ENCODE results near the gene DGCR6L. TPM values are rescaled to one million over a fixed set of nuclear protein-coding genes. Genes with fewer than 3 reads are reported as not detected.
"Not testable (repeated sequence)": the region's sequence is repeated elsewhere in the genome, so short reads cannot be mapped to it uniquely, and the experiment has no call there.

DGCR6L gene
- 45.2 TPM for total RNA-seq
- long read RNA-seq, transcript DGCR6L-201 (5 exons, 1,154 nt), result major isoform, 79 of 85 reads
- long read RNA-seq, partial matches to known transcripts, result 4 of 85 reads
- long read RNA-seq, other reads (novel, unspliced or antisense), result 1 of 85 reads

DNA sequence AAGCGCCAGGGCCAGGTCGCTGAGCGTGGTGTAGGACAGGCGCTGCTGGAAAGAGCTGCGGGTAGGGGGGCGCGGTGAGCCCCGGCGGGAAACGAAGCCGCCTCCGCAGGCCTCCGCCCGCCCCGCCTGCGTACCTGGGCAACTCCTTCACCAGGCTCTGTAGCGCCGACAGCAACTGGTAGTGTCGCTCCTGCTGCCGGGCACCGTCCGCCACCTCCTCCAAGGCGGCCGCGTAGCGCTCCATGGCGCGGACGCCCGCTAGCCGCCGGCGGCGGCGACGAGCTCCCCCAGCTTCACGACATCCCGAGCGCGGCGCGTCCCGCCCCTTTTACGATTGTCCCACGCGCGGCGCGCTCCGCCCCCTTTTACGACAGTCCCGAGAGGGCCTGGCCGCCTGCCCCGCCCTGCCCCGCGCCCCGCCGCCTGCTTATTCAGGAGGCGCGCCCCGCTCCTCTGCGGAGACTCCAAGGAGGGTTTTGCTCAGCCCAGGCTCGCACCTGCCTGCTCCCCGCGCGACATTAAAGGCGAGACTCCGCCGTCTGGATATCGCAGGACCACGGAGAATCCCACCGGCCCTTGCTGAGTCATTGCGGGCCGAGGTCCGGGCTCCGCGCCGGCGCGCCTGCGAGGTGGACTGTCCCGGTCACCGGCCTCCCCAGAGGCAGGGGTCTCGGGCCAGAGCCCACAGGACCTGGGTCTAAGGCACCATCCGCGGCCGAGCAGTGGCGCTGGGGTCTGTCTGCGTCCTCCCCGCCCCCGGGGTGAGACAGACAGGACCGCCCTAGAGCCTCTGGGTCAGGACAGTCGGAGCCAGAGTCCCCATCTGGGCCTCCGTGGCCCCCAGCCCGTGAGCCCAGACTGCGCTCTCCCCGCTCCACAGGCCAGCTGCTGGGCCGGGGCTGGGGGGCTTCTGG lies at the start of gene DGCR6L:
TSS of gene DGCR6L (minus strand) at position 316 of the 914 bp plus-strand sequence. CDS start at position 244, 72 bp downstream.
- Histone ChIP-seq H3K27me3 (ENCODE audit: low read depth) (no peaks in the 10 kb centered on the region), H3K27ac (replicated peaks) (peak within 1 kb of the TSS; percentile 91), H3K4me1 (peaks cover 60% of the 10 kb centered on the region), H3K9me3 (replicated peaks) (peaks cover 4% of the 10 kb centered on the region), H3K36me3 (no peaks in the 10 kb centered on the region), H3K4me3 (peak within 1 kb of the TSS; percentile 79)
- intact Hi-C loops (cut with micrococcal nuclease), result no loop called here
- TF ChIP-seq, protein P1, sequence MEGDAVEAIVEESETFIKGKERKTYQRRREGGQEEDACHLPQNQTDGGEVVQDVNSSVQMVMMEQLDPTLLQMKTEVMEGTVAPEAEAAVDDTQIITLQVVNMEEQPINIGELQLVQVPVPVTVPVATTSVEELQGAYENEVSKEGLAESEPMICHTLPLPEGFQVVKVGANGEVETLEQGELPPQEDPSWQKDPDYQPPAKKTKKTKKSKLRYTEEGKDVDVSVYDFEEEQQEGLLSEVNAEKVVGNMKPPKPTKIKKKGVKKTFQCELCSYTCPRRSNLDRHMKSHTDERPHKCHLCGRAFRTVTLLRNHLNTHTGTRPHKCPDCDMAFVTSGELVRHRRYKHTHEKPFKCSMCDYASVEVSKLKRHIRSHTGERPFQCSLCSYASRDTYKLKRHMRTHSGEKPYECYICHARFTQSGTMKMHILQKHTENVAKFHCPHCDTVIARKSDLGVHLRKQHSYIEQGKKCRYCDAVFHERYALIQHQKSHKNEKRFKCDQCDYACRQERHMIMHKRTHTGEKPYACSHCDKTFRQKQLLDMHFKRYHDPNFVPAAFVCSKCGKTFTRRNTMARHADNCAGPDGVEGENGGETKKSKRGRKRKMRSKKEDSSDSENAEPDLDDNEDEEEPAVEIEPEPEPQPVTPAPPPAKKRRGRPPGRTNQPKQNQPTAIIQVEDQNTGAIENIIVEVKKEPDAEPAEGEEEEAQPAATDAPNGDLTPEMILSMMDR (IDR thresholded peaks at IDR 0.05; ENCODE audit: borderline replicate concordance), result no peak
- DNase-seq, result peak; percentile 98

DNA sequence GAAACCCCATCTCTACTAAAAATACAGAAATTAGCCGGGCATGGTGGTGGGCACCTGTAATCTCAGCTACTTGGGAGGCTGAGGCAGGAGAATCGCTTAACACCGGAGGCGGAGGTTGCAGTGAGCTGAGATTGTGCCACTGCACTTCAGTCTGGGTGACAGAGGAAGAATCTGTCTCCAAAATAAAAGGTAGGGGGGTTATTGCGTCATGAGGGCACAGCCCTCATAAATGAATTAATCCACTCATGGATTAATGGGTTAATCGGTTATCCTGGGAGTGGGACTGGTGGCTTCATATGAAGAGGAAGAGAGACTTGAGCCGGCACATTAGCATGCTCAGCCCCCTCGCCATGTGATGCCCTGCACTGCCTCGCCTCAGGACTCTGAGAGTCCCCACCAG lies 49.0 kb upstream of the DGCR6L start:
- peaks cover 24% of the 10 kb centered on the region for H3K27me3 ChIP-seq (ENCODE audit: low read depth)
- H3K27ac ChIP-seq (replicated peaks); H3K9me3 ChIP-seq (replicated peaks); intact Hi-C loops (cut with micrococcal nuclease); DNase-seq; H3K4me1 ChIP-seq; H3K4me3 ChIP-seq; H3K36me3 ChIP-seq: not testable (repeated sequence)

DNA sequence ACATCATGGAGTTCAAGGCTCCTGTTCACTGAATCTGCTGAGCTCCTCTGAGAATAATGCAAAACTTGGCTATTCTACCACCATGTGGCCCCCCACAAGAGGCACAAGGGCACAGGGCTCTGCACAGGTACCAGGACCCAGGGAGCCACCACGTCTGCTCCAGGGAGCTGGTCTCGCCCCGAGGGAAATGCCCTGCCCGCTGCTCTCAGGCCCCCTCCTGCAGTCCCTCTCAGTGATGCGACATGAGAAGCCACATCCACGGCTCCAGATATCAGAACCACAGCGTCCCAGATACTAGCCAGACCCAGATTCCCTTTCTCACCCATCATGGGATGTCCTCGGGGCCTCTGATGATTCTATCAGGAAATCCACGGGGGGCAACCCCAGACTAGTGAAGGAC lies 47.0 kb upstream of the DGCR6L start:
- intact Hi-C loops (cut with micrococcal nuclease); H3K27ac ChIP-seq (replicated peaks); DNase-seq; H3K4me3 ChIP-seq; H3K36me3 ChIP-seq; H3K4me1 ChIP-seq; H3K9me3 ChIP-seq (replicated peaks): not testable (repeated sequence)
- H3K27me3 ChIP-seq (ENCODE audit: low read depth), result peaks cover 24% of the 10 kb centered on the region

DNA sequence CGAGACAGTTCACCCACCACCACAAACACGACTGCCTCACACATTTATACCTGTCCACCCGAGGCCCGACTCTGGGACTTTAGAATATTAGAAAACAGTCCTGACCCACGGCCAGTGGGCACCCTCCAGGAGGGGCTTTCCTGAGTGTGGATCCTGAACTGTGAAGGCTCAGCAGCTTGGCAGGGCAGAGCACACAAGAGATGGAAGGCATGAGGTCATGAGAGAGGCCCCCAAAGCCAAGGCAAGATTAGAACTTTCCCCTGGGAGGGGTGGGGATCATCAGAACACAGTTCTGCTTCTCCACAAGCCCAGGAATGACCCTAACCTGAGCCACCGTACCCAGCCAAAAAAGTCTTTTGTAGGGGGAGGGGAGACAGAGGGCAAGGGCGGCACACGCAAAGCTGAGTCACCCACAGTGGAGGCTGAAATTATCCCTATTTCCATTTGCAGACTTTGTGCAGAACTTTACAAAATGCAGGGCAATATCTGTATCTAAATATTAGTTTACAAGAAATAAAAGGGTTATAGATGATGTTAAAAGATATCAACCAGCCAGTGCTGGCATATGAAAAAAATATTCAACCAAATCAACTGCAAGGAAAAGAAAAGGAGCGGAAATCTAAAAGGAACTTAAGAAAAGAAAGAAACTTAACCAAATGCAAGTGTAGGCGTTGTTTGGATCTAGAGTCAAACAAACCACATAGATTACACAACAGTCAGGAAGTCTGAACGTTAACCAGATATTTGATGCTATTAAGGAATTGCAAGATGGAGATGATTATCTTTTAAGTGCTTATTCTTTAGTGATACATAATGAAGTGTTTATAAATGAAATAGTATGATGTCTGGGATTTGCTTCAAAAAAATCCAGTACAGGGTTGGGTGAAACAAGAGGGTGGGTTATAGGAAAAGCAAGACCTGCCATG lies 44.7 kb upstream of the DGCR6L start:
- peaks cover 24% of the 10 kb centered on the region for H3K27me3 ChIP-seq (ENCODE audit: low read depth)
- H3K27ac ChIP-seq (replicated peaks); intact Hi-C loops (cut with micrococcal nuclease); H3K4me3 ChIP-seq; H3K36me3 ChIP-seq; DNase-seq; H3K4me1 ChIP-seq; H3K9me3 ChIP-seq (replicated peaks): not testable (repeated sequence)

GRCh38 chr22:20362403-20362802 lies 42.5 kb upstream of the DGCR6L start:
- H3K27ac ChIP-seq (replicated peaks); H3K27me3 ChIP-seq (ENCODE audit: low read depth); DNase-seq; H3K9me3 ChIP-seq (replicated peaks); H3K36me3 ChIP-seq; H3K4me1 ChIP-seq; intact Hi-C loops (cut with micrococcal nuclease); H3K4me3 ChIP-seq: not testable (repeated sequence)

GRCh38 chr22:20361752-20362229 lies 41.9 kb upstream of the DGCR6L start:
- H3K4me3 ChIP-seq; H3K36me3 ChIP-seq; intact Hi-C loops (cut with micrococcal nuclease); H3K9me3 ChIP-seq (replicated peaks); H3K4me1 ChIP-seq; H3K27ac ChIP-seq (replicated peaks); H3K27me3 ChIP-seq (ENCODE audit: low read depth); DNase-seq: not testable (repeated sequence)

DNA sequence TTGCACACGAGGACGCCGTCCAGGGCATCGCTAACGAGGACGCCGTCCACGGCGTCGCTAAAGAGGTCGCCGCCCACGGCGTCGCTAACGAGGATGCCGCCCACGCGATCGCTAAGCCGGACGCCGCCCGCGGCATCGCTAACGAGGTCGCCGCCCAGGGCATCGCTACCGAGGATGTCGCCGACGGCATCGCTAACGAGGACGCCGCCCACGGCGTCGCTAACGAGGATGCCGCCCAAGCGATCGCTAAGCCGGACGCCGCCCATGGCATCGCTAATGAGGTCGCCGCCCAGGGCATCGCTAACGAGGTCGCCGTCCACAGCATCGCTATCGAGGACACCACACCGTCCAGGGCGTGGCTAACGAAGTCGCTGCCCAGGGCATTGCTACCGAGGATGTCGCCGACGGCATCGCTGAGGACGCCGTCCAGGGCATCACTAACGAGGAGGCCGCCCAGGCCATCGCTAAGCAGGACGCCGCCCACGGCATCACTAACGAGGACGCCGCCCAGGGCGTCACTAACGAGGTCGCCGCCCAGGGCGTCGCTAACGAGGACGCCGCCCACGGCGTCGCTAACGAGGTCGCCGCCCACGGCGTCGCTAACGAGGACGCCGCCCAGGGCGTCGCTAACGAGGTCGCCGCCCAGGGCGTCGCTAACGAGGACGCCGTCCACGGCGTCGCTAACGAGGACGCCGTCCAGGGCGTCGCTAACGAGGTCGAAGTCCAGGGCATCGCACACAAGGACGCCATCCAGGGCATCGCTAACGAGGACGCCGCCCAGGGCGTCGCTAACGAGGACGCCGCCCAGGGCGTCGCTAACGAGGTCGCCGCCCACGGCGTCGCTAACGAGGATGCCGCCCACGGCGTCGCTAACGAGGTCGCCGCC lies 41.2 kb upstream of the DGCR6L start:
- intact Hi-C loops (cut with micrococcal nuclease); DNase-seq; H3K27me3 ChIP-seq (ENCODE audit: low read depth); H3K36me3 ChIP-seq; H3K4me1 ChIP-seq; H3K9me3 ChIP-seq (replicated peaks); H3K27ac ChIP-seq (replicated peaks); H3K4me3 ChIP-seq: not testable (repeated sequence)

DNA sequence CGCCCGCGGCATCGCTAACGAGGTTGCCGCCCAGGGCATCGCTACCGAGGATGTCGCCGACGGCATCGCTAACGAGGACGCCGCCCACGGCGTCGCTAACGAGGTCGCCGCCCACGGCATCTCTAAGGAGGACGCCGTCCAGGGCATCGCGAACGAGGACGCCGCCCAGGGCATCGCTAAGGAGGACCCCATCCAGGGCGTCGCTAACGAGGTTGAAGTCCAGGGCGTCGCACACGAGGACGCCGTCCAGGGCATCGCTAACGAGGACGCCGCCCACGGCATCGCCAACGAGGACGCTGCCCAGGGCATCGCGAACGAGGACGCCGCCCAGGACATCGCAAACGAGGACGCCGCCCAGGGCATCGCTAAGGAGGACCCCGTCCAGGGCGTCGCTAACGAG lies 40.4 kb upstream of the DGCR6L start:
- H3K27ac ChIP-seq (replicated peaks); H3K4me1 ChIP-seq; H3K36me3 ChIP-seq; H3K4me3 ChIP-seq; DNase-seq; intact Hi-C loops (cut with micrococcal nuclease); H3K9me3 ChIP-seq (replicated peaks); H3K27me3 ChIP-seq (ENCODE audit: low read depth): not testable (repeated sequence)

GRCh38 chr22:20358503-20359239 lies 38.8 kb upstream of the DGCR6L start:
- H3K36me3 ChIP-seq; H3K4me3 ChIP-seq; H3K9me3 ChIP-seq (replicated peaks); H3K27me3 ChIP-seq (ENCODE audit: low read depth); H3K4me1 ChIP-seq; H3K27ac ChIP-seq (replicated peaks); DNase-seq; intact Hi-C loops (cut with micrococcal nuclease): not testable (repeated sequence)

DNA sequence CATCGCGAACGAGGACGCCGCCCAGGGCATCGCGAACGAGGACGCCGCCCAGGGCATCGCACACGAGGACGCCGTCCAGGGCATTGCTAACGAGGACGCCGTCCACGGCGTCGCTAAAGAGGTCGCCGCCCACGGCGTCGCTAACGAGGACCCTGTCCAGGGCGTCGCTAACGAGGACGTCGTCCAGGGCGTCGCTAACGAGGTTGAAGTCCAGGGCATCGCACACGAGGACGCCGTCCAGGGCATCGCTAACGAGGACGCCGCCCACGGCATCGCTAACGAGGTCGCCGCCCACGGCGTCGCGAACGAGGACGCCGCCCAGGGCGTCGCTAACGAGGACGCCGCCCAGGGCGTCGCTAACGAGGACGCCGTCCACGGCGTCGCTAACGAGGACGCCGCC lies 38.1 kb upstream of the DGCR6L start:
- H3K27me3 ChIP-seq (ENCODE audit: low read depth); H3K4me3 ChIP-seq; H3K4me1 ChIP-seq; intact Hi-C loops (cut with micrococcal nuclease); H3K27ac ChIP-seq (replicated peaks); H3K9me3 ChIP-seq (replicated peaks); DNase-seq; H3K36me3 ChIP-seq: not testable (repeated sequence)

- H3K27ac ChIP-seq (replicated peaks); intact Hi-C loops (cut with micrococcal nuclease); DNase-seq; H3K27me3 ChIP-seq (ENCODE audit: low read depth); H3K4me1 ChIP-seq; H3K9me3 ChIP-seq (replicated peaks); H3K4me3 ChIP-seq; H3K36me3 ChIP-seq: not testable (repeated sequence)
Observed at GRCh38 chr22:20356906-20357305, 37.0 kb upstream of the DGCR6L start.

All from left ventricle myocardium inferior (tissue), 1 donor.